Central memory CD4-positive, alpha-beta T cell (primary cell): ENCODE measurements around the gene PCMTD2.

Experiments
- DNase-seq: peaks from one replicate; pipeline ENCODE4 v3.0.0; 2022
- total RNA-seq, 3 experiments: gene quantifications; one replicate each; lab custom pipeline; 2026; lab: John Stamatoyannopoulos, UW

The PCMTD2 gene
- total RNA-seq = 23.8 to 200 (median 132) reads per million in 3 experiments

DNA sequence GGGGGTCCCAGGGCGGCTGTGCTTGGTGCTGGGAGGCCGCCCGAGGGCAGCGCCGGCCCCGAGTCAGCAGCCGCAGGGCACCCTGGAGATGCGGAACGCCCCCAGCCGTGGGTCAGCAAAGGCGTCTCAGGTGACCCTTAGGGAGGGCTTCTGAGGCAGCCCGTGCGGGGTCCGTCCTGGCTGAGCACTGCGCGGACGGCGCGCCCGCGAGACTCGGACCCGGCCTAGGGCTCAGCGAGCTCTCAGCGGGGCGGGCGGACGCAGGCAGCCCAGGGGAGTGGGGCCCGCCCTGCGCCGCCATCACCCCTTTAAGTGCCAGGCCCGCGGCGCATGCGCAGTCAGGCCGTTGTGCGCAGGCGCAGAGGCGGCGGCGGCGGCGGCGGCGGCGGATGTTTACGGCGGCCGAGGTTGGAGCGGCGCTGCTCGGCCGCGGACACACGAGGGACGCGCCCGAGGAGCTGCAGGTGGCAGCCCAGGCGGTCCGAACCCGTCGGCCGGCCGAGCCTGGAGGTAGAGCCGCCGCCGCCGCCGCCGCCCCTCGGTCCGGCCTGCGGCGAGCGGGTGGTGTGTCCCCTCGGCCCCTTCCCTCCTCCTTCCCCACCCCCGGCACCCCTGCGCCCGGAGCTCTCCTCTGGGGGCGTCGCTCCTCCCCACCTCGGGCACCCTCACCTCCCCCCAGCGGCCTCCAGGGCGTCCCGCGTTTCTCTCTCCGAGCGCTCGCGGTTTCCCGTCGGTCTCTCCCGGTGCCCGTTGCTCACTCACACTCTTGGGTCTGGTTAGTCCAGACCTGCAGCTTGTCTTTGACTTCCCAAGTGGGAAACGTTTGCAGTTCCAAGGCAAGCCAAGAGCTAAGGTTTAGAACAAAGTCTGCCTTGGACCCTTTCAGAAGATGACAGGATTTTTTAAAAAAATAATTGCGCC, at the start of gene PCMTD2:
PCMTD2 (plus strand) TSS at position 388 of the 921 bp plus-strand sequence. CDS start 4,218 bp downstream, outside the sequence.
- DNase-seq = peak; percentile 83

- DNase-seq = no peak
These were observed 48.9 kb upstream of the PCMTD2 start for GRCh38 chr20:64206614-64207013.

DNA sequence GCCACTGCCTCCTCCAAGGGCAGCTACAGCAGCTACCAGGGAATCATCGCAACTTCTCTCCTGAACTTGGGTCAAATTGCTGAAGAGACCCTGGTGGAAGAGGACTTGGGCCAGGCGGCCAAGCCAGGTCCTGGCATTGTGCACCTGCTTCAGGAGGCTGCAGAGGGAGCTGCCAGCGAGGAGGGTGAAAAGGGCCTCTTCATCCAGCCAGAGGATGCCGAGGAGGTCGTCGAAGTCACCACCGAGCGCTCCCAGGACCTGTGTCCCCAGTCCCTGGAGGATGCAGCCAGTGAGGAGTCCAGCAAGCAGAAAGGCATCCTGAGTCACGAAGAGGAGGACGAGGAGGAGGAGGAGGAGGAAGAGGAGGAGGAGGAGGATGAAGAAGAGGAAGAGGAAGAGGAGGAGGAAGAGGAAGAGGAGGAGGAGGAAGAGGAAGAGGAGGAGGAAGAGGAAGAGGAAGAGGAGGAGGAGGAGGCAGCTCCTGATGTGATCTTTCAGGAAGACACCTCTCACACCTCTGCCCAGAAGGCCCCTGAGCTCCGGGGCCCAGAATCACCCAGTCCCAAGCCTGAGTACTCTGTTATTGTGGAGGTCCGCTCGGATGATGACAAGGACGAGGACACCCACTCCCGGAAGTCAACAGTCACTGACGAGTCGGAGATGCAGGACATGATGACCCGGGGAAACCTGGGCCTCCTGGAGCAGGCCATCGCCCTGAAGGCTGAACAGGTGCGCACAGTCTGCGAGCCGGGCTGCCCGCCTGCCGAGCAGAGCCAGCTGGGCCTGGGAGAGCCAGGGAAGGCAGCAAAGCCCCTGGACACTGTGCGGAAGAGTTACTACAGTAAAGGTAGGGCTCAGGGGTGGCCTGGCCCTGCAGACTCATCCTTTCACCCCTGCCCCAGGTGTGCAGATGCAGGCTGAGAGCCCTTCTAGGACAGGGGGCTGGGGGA, 47.6 kb upstream of the PCMTD2 start:
- no peak for DNase-seq

- DNase-seq = no peak
These were observed 46.4 kb upstream of the PCMTD2 start for GRCh38 chr20:64209148-64209547.

- DNase-seq = no peak
These were observed 44.7 kb upstream of the PCMTD2 start for GRCh38 chr20:64210656-64211369.

- DNase-seq = no peak
These were observed 43.5 kb upstream of the PCMTD2 start for GRCh38 chr20:64211874-64212658.

DNA sequence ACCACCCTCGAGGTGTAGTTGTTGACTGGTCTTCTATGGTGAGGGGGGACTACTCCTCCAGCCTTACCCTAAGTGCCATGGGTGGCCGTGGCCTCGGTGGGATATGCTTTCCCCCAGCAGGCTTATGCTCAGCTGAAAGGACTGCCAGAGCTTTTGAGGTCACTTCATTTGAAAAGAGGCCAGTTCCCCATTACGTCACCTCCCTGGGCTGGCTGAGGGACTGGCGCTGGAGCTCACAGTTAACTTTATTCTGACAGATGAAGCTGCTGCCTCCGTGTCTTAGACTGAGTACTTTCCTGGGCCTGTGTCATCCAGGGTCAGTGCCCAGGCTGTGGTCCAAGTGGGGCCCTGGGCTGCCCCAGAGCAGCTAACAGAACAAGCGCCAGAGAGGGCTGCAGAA, 42.8 kb upstream of the PCMTD2 start:
- DNase-seq = no peak

DNA sequence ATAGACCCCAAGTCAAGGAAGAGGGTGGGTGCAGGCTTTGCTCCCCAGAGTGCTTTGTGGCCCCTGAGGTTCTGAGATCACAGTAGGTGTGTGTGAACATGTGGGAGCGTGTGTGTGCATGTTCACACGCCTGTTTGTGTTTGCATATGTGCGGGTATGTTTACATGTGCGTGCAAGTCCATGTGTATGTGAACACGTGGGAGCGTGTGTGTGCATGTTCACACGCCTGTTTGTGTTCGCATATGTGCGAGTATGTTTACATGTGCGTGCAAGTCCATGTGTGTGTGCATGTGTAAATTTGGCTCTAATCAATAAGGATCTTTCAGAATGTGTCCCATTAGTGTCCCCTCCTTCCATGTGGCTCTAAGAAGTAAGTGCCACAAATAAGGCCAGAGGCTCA, 41.4 kb upstream of the PCMTD2 start:
- DNase-seq = no peak

DNA sequence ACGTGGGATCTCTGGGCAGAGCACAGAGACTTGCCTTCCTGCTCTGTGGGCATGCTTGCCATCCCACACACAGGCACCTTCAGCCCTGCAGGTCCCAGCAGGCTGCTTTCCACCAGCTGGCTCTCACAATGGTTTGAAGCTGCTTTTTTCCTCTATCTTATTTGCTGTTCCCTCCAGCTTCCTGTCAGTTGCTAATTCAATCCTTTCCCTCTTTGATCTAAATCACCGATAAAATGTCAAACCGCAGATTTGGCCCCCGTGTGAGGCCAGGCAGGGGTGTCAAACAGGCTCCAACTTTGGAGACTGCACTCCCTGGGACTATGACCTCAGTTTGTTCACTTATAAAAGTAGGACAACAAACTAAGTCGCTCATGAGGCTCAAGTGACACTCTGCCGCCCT, 40.6 kb upstream of the PCMTD2 start:
- DNase-seq = no peak

- DNase-seq = no peak
These were observed 39.5 kb upstream of the PCMTD2 start for GRCh38 chr20:64216036-64216435.

- no peak for DNase-seq
These were observed 38.6 kb upstream of the PCMTD2 start for GRCh38 chr20:64216910-64217309.

DNA sequence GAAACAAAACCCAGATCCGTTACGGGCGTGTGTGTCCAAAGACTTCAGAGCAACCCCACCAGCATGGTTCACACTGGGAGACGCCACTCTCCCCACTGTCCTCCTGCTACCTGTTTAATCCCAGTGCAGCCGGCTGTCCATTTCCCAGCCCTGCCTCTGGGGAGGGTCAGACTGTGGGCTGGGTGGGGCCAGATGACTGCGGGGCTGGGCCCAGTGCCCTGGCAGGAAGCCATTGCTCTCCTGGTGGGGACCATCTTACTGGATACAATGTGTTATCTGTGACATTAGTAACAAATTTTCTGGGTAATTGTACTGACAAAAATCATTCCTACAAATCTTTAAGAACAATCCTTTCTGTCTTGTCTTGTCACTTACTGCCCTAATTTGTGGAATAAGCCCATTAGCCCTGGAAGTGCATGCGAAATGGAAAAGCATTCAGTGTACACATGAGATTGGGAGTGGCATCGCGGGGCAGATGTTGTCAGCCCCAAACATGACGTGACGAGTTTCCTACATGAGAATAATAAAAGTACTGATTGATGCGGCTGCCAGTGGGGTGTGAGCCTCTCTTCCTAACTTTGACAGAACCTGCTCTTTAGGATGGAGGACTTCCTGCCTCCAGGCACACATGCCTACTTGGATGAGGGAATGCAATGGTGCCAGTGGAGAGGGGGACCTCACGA, 37.9 kb upstream of the PCMTD2 start:
- no peak for DNase-seq

- peak; percentile 9 for DNase-seq
These were observed 36.3 kb upstream of the PCMTD2 start for GRCh38 chr20:64219202-64219601.

- no peak for DNase-seq
These were observed 35.8 kb upstream of the PCMTD2 start for GRCh38 chr20:64219730-64220129.

- no peak for DNase-seq
These were observed 35.1 kb upstream of the PCMTD2 start for GRCh38 chr20:64220420-64220819.

GRCh38 chr20:64220891-64221527, 34.5 kb upstream of the PCMTD2 start:
- no peak for DNase-seq

GRCh38 chr20:64222291-64222735, 33.2 kb upstream of the PCMTD2 start:
- DNase-seq = no peak

GRCh38 chr20:64222851-64223525, 32.6 kb upstream of the PCMTD2 start:
- DNase-seq = no peak

DNA sequence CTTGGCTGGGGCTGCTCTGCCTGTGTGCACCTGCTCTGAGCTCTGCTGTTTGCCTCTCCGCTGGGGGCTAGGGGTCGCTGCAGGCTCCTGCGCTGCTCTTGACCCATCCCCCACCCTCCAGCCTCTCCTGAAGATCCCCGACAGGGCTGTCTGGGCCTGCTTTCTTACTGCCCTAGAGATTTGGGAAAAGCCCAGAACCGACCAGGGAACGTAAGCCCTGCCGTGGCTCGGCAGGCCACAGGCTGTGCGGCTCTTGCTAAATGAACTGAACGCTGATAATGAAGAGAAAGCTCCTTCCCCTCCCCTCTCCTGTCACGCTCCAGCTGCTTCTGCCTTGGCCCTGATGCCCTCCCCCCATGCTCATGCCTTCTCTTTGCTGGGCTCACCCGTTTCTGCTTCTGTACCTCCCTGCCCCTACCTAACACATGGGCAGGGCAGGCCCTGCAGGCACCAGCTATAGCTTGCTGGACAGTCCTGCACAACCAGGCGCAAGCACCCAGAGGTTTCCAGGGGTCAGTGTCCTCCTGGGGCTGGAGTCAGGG, 32.0 kb upstream of the PCMTD2 start:
- no peak for DNase-seq
